ENCODE measurements around the gene TBCCD1.
A peak's percentile ranks its signal among the peaks of the same experiment; 100 is the strongest.
"Not testable (repeated sequence)": the region's sequence is repeated elsewhere in the genome, so short reads cannot be mapped to it uniquely, and the experiment has no call there.

Gene TBCCD1

DNA sequence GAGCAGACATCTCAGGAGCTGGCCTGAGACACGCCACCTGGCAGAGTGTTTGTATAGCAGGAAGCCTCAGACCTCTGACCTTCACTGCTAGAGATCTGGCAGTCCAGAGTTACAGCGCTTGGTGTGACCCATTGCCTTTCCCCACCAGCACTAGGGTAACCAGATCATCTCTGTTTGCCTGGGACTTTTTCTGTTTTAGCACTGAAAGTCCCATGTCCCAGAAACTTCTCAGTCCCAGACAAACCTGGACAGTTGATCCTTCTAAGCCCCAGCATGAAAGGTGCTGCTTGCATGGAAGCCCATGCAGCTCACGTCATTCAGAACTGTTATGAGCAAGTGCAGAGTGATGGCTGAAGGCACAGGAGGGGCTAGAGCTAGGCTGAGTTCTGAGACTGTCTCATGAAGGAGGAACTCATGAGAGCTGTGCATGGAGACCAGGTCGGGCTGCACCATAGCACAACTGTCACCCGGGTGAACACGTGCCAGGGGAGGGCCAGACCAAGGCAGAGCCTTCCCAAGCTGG, 27.5 kb upstream of the TBCCD1 start:
- DNase-seq, result no peak

DNA sequence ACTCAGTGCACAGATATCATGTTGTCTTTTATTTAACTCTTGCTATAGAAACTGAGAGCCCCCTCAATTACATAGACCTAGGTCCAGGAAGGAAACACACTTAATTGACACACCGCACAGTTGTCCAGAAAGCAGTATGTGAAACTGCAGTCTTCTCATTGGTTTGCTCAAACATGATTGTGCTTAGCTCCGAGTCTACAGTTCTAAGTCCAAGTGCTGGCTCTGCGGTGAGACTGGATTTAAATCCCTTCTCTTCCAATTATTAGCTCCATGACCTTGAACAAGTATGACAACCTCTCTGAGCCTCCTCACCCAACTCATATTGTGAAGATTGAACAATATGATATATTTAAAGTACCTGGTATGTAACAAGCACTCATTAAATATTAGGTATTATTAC, 26.7 kb upstream of the TBCCD1 start:
- DNase-seq, result no peak

DNA sequence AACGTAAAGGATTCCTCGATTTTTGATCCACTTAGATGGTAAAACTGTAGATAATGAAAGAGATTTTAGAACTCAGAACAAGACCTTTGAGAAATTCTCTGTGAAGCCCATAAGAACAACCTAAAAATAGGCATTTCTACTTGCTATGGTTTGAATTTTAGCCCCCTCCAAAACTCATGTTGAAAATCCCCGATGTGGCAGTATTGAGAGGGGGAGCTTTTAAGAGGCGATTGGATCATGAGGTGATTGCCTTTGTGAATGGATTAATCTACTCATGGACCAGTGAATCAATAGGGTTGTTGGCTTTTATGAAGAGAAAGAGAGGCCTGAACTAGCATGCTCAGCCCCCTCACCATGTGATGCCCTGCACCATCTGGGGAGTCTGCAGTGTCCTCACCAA, 25.5 kb upstream of the TBCCD1 start:
- DNase-seq, result no peak

DNA sequence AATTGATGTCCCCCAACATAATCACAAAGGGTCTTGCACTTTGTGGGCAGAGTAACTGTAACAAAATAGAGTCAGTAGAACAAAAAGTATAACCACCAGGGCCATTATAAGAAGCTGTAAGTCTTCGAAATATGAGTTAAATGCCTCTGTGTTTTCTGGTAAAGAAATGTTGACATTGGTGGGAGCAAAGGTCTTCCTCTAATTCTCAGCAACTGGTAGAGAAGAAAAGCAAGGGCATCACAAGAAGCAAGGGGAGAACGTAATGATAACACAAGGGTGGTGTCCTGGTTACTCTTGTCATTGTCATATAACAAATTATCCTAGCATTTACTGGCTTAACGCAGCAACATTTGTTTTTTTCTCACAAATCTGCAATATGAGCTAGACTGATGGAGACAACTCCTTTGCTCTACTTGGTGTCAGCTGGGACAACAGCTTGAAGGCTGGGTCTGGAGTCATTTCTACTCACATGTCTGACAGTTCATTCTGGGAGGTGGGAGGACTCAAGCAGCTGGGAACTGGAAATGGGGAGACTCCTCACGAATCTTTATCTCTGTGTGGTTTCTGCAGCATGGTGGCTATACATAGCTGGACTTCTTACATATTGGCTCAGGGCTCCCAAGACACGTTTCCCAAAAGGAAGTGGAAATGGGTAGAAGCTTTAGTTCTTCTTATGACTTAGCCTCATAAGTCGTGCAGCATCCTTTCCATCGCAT, 23.6 kb upstream of the TBCCD1 start:
- no peak for DNase-seq

DNA sequence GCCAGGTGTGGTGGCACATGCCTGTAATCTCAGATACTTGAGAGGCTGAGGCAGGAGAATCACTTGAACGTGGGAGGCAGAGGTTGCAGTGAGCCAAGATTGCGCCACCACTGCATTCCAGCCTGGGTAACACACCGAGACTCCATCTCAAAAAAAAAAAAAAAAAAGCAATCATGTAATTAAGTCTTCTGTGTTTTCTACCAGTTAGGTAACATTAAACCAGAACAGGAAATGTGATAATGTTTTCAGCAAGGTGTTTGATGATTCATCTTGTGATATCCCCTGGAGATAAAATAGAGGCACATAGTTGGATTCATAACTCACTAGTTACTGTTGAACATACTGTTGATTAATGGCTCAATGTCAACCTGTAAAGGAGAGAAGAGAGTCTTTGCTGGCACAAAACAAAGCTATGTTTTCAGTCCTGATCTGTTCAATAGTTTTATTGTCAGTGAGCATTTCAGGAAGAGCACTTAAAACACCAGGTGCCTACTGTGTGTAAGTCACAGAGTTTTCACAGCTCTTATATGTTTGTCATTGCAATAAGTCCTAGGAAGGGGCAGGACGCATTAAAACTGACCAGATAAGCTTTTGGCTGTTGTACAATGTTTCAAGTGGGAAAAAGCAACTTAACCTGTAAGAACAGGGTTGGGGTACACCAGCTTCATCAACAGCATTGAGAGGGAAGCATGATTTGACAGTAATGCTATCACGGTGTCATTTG, 22.9 kb upstream of the TBCCD1 start:
- DNase-seq, result no peak

DNA sequence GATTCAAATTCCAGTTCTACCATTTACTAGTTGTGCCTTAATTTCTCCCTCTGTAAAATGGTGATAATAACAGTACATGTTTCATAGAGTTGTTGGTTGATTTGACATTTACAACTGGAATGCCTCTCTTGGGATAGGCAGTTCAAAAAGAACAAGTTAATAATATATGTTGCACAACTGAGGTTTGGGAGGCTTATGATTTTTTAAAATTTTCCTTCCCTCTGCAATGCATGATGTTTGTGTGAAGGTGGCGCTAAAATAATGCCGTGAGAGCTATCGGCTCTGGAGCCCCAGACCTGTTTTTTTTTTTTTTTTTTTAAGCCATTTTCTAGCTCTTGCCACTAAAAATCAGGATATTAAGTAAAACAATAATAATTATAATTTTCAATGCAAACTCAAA, 22.0 kb upstream of the TBCCD1 start:
- DNase-seq, result no peak

DNA sequence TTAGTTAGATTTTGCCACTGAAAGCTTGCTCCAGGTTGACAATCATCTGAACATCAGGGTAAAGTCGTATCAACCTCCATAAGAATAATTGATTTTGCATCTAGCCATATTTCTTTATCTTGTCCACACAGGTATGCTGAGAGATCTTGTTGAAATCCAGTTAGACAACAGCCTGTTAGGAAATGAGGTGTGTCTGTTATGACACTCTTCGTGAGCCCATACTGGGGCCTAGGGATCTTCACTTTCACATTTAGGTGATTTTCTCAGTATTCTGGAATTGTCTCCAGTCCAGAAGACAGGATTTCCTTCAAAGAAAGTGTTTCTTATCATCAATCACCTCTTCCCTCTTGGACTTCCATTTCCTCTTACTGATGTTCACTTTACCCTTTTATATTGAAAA, 21.5 kb upstream of the TBCCD1 start:
- DNase-seq, result no peak

DNA sequence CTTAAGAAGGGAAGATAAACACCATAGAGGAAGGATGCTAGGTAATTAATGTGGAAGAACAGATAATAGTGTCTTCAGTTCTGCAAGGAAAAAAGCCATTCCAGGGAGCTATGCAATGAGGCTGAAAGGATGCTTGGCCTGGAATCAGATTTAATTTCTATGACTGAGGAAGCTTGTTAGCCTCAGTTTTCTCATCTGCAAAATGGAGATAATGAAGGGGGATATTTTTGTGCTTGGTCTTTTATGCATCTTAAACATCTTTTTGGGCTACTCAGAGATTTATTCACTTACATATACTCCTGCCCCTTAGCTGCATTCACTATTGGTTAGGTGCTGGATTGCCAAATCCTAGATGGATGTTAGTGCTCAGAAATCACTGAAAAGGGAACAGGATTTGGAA, 20.0 kb upstream of the TBCCD1 start:
- DNase-seq, result no peak

DNA sequence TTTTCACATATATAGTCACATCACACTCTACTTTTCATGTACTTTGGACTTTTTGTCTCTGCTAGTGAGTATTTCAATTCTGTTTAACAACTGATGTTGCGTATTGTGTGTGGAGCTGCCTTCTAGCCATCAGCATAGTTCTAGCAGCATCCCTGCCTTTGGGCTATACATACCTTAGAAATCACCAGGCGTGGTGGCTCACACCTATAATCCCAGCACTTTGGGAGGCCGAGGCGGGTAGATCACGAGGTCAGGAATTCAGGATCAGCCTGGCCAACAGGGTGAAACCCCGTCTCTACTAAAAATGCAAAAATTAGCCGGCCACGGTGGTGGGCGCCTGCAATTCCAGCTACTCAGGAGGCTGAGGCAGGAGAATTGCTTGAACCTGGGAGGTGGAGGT, 19.1 kb upstream of the TBCCD1 start:
- DNase-seq, result not testable (repeated sequence)

DNA sequence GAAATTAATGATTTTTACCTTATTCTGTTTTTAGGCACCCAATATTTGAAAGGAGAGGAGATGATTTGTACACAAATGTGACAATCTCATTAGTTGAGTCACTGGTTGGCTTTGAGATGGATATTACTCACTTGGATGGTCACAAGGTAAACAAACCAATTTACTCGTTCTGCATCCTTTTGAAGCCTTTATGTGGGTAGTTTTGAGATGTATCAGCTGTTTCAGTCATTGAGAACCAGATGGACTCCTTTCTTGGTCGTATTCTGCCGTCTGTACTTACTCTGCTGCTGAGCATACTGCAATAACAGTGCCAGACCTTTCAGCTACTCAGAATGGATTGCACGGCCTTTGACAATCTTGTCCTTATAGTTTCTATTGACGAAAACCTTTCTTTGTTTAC, 16.7 kb upstream of the TBCCD1 start:
- no peak for DNase-seq

DNA sequence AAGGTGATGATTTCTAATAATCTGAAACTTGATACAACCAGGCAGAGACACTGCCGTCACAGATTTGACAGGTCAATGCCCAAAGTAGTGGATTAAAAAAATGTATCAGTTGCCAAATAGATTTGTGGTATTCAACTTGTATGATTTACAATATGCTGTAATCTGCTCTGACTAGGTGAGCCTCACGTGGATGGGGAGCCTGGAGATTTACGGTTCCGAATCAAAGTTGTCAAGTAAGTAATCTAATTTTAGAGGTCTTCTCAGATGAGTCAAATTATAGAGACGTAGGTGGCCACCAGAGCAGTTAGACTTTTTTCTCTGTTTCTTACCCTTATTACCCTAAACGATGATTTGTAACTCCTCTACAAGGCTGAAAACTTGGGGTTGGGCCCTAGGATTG, 15.4 kb upstream of the TBCCD1 start:
- DNase-seq, result no peak

DNA sequence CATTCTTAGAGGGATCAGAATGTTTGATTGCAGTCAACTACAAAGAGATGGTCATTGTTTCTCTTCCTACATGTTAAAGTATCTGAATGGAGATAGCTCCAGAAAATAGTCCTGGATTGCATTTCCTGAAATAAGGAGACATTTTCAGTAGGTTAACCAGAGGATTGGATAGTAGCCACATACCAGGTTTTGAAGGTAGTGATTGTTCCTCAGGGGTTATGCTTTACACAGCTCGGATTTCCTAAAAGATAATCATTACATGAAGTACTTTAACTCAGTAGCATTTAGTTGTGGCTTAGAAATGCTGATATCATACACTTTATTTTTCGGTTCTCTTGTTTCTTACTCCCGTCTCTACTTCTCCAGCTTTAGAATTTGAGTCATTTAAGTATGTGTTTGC, 13.6 kb upstream of the TBCCD1 start:
- DNase-seq, result no peak

DNA sequence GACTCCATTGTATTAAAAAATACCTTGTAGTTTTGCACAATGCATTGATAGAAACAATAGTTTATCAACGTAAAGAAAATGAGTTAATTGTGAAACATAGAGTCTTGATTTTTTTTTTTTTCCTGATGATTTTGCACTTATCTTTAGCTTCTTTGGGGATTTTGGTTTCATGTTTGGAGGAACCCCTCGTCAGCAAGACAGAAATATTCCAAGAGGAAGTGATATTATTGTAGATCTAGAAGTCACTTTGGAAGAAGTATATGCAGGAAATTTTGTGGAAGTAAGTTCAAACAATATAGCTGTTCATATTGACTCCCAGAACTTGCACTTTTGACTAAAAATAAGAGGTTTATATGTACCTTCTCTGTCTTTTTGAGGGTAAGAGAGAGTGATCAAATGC, 10.4 kb upstream of the TBCCD1 start:
- no peak for DNase-seq

DNA sequence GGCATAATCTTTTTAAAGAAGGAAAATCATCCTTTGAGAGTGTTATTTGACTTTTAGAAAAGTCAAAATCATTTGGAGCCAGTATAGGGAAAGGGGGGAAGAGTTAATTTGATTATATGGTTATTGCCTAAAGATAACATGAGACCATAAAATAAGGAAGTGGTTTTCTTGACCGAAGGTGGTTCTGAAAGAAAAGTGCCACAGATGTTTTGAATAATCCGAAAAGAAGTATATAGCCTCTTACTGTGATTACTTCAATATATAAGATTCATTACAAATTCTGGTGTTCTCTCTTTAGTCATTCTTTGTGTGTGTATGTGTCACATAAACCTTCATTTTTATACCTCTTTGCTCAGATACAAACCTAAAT, 4.5 kb upstream of the TBCCD1 start:
- DNase-seq, result no peak

DNA sequence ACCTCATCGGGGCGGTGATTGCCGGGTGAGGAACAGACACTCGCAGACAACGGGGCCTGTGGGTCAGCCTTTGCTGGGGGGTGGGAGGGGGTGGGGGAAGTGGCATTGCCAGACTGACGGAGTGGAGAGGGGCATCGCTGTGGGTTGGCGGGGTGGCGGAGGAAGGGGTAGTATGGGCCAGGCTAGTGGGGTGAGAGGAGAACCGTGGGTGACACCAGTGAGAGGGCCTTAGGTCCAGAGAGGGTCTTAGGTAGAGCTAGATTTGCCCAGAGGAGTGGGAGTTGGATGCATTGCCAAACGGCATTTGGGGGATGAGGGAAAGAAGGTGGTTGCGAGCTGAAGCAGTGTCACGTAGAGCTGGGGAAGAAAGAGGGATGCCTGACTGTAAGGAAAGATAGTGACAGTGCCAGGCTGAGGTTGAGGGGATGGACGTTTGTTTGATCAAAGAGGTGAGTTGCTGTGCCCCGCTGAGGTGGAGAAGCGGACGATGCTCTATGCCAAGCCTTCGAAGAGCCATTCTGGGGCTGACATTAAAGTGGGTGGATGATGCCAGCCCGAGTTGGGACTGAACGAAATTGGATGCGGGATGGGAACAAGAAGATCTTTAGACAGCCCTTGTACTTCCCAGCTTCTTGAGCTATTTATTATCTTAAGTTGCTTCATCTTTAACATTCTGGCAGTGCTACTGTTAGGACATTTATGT, 4.0 kb upstream of the TBCCD1 start:
- no peak for DNase-seq

DNA sequence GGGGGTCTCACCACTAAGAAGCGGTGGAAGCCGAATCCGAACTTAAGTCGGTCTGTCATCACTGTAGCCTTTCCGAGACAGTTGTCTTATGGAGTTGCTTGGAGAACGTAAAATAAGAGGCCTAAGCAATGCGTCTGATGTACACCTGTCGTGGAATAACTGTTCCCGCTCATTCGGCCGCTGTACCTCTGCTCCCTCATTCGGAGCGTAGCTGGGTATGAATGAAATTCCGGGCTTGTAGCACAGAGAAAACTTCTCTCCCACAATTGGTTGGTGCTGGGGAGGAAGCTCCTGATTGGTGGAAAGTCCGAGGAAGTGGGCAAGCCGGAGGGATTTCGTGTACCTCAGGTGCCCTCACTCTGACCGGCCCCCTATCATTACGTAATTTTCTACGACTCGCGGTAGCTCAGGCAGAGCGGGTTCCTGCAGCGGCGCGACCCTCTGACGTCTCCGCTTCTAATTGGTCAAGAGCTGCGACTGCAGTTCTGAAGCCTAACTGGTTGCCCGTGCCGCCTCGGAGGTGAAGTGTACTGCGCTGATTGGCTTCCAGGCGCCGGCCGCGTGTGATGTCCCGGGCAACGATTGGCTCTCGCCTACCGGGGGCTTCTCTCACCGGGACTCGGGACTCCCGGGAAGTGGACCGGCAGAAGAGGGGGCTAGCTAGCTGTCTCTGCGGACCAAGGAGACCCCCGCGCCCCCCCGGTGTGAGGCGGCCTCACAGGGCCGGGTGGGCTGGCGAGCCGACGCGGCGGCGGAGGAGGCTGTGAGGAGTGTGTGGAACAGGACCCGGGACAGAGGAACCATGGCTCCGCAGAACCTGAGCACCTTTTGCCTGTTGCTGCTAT, 3.2 kb upstream of the TBCCD1 start, which contains the start of gene DNAJB11:
DNAJB11 (plus strand) TSS at position 625 of the 845 bp plus-strand sequence; CDS start at position 803, 178 bp downstream.
- DNase-seq, result peak; percentile 98

DNA sequence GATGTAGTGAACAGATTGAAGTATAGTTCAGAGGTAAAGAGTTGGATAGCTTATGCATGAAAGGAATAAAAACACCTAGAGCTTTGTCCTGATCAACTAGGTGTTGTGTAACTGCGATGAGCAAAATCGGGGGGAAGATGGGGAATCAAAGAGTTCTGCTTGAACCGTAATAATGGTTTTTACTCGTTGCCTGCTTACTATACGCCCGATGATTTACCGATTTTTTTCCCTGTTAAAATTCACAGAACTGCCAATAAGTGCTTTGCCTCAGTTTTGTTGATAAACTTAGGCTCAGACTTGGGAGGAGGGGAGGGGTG, 2.6 kb upstream of the TBCCD1 start:
- DNase-seq, result no peak

DNA sequence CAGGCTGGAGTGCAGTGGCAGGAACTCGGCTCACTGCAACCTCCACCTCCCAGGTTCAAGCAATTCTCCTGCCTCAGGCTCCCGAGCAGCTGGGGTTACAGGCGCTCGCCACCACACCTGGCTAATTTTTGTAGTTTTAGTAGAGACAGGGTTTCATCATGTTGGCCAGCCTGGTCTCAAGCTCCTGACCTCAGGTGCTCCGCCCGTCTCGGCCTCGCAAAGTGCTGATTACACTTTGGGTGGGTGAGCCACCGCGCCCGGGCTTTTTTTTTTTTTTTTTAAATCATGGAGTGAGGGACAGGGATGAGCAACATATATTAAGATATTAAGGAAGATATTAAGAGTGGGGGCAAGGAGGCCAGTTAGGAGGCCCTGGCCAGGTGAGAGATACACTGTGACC, 2.2 kb upstream of the TBCCD1 start:
- not testable (repeated sequence) for DNase-seq

DNA sequence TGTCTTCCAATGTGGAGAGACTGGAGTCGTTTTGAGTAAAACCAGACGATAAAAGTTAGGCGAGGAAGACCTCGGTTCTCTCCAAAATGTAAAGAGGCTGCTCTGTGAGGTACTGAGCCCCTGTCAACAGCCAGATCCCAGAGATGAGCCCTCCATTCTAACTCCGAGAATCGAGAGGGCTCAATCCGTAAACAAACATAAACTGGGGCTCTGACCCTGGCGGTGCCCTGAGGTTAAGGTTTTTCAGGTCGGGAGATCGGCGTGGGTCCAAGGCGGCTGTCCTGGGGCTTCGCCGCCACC, 417 bp downstream of the TBCCD1 start:
- no peak for DNase-seq

DNA sequence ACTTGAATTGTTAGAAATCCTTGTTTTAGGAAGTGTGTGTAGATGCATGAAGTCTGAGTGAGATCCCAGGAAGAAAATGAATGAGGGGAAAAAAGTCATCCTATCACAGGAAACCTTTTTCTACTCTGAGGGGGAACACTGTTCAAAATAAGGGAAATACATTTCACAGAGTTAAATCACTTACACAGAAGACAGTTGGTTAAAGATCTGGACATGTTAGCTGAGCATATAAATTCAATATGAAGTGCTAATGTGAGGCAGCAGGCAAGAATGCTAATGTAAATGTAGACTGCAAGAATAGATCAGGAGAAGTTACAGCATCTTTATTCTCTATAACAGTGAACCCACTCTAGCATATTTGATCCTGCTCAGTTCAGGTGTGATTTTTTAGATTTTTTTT, 2.6 kb downstream of the TBCCD1 start:
- DNase-seq, result no peak

DNA sequence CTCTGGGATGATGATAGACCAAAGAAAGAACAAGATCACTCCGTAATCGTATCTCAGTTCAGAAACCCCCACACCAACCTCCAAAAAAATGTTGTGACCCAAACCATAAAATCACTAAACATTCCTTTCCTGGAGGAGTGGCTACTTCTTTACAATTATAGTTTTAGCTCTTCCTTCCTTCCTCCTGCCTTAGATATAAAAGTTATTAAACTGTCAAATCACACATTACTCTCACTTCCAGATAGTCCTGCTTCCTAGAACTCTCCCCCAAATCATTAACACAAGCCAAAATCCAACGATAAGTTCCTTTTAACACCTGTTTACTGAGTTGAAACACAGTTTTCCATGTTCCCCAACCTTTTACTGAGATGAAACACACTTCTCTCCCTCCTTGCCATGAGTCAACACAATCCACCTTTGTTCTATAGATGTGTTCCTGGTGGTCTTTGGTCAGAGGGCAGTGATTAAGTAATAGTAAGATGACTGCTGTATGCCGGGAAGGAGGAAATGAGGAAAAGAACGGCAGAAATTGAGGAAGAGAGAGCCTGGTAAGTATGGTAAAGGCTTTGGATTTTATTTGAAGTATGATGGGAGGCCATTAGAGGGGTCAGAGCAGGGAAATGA, 14.6 kb downstream of the TBCCD1 start:
- DNase-seq, result no peak

DNA sequence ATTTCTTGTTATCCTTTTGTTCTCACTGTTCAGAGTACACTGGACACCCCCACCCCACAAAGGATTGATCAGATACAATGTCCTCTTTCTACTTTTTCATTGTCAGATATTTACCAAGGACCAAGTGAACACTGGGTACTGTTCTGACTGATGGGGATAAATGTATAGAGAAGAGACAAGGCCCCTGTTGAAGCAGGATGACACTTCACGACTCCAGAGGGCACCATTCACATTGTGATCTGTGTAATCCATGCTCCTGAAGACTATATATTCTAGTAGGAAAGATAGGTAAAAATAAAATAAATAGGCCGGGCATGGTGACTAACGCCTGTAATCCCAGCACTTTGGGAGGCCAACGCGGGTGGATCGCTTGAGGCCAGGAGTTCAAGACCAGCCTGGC, 15.8 kb downstream of the TBCCD1 start:
- no peak for DNase-seq

DNA sequence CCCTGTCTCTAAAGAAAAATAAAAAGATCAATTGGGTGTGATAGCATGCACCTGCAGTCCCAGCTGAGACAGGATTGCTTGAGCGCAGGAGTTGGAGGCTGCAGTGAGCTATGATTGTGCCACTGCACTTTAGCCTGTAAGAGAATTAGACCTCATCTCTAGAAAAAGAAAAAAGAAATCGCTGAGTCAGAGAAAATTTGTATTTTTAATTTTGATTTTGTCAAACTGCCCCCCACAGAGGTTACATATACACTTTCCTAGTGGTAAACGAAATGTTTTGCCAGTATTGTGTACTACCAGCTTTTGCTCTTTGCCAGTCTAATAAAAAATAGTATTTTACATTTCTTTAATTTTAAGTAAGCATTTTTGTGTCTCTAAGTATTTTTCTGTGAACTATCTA, 17.6 kb downstream of the TBCCD1 start:
- no peak for DNase-seq

Data from stimulated activated CD8-positive, alpha-beta memory T cell treated with anti-CD3 and anti-CD28 coated beads, Interleukin-4, amount 100 ng/mL, for 48 hours (primary cell).